ENCODE data around the gene UGT1A10.

- TF ChIP-seq, protein P1, sequence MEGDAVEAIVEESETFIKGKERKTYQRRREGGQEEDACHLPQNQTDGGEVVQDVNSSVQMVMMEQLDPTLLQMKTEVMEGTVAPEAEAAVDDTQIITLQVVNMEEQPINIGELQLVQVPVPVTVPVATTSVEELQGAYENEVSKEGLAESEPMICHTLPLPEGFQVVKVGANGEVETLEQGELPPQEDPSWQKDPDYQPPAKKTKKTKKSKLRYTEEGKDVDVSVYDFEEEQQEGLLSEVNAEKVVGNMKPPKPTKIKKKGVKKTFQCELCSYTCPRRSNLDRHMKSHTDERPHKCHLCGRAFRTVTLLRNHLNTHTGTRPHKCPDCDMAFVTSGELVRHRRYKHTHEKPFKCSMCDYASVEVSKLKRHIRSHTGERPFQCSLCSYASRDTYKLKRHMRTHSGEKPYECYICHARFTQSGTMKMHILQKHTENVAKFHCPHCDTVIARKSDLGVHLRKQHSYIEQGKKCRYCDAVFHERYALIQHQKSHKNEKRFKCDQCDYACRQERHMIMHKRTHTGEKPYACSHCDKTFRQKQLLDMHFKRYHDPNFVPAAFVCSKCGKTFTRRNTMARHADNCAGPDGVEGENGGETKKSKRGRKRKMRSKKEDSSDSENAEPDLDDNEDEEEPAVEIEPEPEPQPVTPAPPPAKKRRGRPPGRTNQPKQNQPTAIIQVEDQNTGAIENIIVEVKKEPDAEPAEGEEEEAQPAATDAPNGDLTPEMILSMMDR (IDR thresholded peaks at IDR 0.05): no peak
- no peak for TF ChIP-seq EP300 (IDR thresholded peaks at IDR 0.05)
- TF ChIP-seq POLR2A (IDR thresholded peaks at IDR 0.05): no peak
These were observed 20.2 kb downstream of the UGT1A10 start for GRCh38 chr2:233656443-233656842.

Data from tibial nerve (tissue), 4 donors.